GM19023 (cell line): ENCODE measurements around the gene AIMP1.
"Not testable (repeated sequence)": the region's sequence is repeated elsewhere in the genome, so short reads cannot be mapped to it uniquely, and the experiment has no call there.

Experiments used
- ATAC-seq: cut with Tn5 transposase; IDR thresholded peaks from one replicate; pipeline ENCODE4 v1.9.1; 2021; ENCODE audit warnings: mild to moderate bottlenecking, moderate library complexity; ENCODE audit not compliant: unreplicated experiment

The AIMP1 gene

DNA sequence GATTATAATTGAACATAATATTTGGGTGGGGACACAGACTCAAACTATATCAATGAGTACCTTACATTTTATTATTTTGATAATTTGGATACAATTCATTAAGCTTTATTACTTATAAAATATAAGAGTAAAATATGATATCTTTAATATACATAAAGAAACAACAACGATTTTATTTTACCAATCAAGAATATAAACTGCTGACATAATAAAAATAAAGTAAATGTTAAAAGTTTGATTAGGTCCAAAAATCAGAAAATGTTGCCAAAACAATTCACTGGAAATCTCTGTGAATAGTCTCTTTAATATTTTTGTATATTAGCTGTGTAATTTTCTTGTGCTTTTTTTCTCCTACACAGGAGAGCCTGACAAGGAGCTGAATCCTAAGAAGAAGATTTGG, 30.8 kb downstream of the AIMP1 start:
- no peak for ATAC-seq

- ATAC-seq = no peak
These were observed 34.7 kb downstream of the AIMP1 start for GRCh38 chr4:106351016-106351415.

GRCh38 chr4:106353786-106354185, 37.4 kb downstream of the AIMP1 start:
- no peak for ATAC-seq

DNA sequence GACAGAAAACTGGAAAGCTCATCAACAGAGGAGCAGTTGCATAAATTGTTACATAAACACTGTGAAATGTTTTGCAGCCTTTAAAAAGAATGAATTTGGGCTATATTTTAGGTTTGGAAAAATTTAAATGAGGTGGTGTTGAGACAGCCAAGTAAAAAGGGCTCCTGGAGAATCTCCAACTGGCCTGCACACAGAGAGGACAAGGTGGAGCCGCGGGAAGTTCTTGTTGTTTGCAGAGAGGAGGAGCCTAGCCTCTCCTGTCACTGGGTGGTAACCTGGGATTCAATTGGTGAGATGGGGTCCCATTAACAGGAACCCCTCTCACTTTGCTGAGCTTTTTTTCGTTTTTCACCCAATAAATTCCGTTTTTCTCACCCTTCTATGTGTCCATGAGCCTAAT, 38.8 kb downstream of the AIMP1 start:
- no peak for ATAC-seq

- no peak for ATAC-seq
These were observed 42.5 kb downstream of the AIMP1 start for GRCh38 chr4:106358899-106359298.

DNA sequence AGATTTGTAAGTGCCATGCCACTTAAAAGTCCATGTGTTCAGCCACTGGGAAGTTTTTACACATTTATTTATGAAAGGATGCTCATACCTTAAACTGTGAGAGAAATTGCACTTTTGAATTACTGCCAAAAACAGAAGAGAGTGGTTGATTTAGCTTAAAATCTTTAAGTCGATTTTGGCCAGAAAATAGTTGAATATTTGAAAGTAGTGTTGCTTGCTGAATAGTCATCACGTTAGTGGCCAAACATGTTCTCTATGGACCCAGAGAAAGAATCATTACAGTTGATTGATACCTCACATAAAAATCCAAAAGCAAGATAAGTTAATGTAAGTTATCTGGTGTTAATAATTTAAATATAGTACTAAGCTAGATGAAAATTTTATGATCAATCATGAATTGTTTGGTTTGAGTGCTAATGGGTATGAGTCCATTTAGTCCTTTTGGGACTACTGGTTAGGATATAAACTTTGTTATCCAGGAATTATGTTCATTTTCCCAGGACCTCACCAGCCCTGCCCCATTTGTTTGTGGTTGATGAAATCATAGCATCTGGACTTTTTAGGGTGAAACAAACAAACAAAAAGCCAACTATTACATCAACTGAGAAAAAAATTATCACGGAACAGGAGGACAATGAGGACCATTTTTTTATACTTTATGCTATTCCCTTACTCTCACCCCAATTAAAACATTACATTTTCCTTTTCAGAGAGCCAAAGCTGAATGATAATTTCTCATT, 45.9 kb downstream of the AIMP1 start:
- ATAC-seq = no peak

- ATAC-seq = no peak
These were observed 47.9 kb downstream of the AIMP1 start for GRCh38 chr4:106364282-106364681.

DNA sequence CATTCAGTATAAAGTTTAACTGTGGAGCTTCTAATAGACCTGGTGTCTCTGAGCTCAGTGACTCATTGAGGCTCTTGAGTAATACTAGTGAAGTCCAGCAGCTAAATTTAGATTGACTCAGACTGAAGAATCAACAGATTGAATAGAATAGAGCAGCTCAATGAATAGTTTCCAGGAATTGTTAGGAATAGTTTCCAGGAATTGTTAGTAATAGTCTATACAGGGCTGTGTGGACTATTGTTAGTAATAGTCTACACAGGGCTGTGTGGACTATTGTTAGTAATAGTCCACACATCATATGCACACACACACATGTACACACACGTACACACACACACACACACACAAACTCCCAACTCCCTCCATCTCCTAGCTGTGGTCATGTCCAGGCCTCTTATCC, 49.3 kb downstream of the AIMP1 start:
- no peak for ATAC-seq

DNA sequence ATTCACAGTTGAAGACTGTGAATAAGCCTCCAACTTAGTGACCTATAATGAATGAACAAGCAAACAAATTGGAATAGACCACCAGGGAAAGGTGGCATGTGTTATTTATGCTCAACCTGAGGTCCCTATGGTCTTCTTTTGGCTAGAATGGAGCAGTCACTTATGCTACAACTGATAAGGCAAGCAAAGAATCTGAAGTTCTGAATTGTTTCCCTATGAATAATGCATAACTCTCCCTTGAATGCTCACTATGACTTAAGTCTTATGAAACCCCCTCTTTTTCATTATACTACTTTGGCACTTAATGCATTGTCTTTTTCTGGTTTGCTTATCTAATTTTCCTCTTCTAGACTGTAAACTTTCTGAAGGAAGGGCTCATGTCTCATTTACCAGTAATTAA, 49.7 kb downstream of the AIMP1 start:
- ATAC-seq = no peak

DNA sequence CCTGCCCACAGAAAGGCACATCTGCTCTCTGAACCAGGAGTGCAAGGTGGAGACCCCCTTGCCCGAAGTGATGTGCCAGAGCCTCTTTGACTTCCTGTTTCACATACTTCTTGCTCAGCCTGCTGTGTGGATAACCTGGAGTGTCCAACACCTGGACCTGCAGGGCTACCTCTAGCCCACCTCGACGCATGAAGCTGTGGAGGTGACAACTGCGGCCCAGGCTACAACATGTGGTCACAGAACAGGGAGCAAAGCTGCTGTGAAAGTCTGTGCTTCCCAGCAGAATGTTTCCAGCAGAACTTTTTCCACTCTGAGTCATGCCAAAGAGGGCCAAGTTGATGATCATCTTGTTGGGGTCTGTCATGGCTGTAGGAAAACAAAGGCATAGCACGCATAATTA, 50.7 kb downstream of the AIMP1 start:
- no peak for ATAC-seq

DNA sequence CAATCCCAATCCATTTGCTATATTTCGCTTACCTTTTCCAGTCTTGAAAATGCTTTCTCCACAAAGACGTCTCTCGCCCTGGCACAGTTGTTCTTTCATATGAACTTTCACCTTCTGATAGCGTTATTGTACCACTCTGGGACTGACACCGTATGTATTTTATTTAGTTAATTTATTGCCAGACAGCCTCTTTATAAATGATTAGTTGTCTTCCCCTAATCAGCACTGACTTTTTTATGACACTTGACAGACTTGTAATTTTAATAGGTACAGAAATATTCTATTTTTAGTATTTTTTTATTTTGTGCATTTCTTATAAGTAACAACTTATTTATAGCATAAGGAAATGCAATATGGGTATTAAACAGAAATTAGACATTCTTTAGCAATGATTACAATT, 52.3 kb downstream of the AIMP1 start, which contains the start of gene GIMD1:
Gene GIMD1, minus strand, starts transcription at position 101 of the 400 bp plus-strand sequence. CDS start 1,343 bp downstream, outside the sequence.
- no peak for ATAC-seq

GRCh38 chr4:106369456-106370060, 53.2 kb downstream of the AIMP1 start:
- ATAC-seq = no peak

DNA sequence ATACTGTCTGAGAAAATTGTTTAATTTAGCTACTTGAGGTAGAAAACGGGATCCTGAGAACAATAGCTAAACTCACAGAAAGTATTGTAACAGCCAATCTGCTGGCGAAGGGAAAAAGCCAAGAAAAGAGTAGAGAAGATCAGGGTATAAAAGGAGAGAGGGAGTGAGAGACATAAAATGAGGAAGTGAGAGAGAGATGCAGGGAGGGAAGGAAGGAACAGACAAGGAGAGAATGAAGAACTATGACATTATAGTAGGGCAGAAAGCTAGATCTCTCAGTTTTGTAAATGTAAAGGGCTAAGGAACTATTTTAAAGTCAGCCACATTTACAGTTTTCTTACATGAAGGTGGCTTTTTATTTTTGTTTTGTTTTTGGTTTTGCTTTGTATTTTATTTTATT, 53.9 kb downstream of the AIMP1 start:
- no peak for ATAC-seq

DNA sequence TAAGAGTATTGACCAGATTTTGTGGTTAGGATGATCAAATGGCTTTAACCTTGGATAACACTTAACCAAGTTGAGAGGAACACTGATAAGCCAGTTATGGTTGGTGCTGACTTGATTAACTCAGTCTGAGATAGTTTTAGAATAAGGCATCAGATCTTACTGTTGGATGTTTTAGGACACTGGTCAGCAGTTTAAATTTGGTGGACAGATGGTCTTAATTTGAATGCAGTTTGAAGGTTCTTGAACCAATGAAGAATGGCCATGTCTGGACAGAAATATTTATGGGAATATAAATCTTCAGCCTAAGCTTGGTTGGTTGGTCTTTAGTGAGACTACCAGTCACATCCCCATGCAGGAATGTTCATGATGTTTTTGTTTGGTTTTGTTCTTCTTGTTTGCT, 54.8 kb downstream of the AIMP1 start:
- ATAC-seq = no peak

GRCh38 chr4:106373026-106373425, 56.7 kb downstream of the AIMP1 start:
- ATAC-seq = no peak

GRCh38 chr4:106380179-106380578, 63.8 kb downstream of the AIMP1 start:
- ATAC-seq = no peak

DNA sequence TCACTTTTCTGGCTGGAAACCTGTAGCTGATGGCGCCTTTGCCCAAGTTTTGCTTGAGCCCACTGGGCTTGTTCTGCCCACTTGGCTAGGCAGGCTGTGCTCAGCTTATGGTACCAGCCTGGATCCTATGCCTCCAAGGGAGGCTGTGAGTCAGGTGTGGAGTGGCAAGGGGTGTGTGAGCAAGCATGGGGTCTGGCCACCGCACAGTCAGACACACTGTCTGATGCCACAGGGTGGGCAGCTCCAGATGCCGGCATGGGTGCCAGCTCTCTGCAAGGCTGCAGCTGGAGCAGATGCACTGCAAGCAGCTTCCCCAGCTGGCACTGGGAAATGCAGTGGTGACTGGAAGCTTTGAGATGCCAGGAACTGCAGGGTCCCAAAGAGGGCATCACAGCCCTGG, 68.5 kb downstream of the AIMP1 start:
- ATAC-seq = no peak

DNA sequence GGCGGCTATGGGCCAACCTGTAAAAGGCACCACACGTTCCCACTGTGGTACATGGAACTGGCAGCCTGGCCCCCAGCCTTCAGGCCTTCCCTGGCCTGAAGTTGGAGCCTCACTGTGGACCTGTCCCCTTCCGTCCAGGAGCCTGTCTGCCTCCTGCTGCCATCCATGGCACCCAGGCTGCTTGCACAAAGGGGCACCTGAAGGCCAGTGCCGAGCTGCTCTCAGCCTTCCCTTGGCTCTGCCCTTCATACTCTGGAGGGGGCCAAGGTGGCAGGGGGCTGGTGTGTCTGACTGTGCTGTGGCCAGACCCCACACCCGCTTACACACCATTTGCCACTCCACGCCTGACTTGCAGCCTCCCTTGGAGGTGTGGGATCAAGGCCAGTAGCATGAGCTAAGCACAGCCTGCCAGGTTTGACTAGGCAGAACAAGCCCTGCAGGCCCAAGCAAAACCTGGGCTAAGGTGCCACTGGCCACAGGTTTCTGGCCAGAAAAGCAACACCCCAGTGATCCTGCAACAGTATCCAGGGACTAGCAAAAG, 69.6 kb downstream of the AIMP1 start:
- no peak for ATAC-seq

DNA sequence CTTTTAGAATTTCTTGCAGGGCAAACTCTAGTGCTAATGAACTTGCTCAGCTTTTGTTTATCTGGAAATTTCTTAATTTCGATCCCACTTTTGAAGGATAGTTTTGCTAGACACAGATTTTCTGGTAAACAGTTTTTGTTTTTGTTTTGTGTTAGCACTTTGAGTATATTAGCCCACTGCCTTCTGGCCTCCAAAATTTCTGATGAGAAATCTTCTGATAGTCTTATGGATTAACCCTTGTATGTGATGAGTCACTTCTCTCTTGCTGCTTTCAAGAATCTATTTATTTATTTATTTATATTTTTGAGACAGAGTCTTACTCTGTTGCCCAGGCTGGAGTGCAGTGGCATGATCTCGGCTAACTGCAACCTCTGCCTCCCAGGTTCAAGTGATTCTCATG, 79.2 kb downstream of the AIMP1 start:
- ATAC-seq = no peak

DNA sequence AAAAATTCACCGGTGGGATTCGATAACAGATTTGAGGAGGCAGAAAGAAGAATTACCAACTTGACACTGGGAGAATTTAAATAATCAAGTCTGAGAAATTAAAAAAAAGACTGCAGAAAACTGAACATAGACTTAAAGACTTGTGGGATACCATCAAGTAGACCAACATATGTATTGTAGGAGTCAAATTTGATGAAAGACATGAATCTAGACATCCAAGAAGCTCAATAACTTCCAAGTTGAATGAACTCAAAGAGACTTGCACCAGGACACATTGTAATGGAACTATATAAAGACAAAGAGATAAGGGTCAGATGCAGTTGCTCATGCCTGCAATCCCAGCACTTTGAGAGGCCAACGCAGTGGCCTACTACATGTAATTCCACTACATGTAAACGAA, 82.5 kb downstream of the AIMP1 start:
- not testable (repeated sequence) for ATAC-seq
